HepG2 (cell line): ENCODE data around the gene CRYGS. TPM values are rescaled to one million over a fixed set of nuclear protein-coding genes. Genes with fewer than 3 reads are reported as not detected.

ENCODE experiments used
- ASH2L ChIP-seq: fragments of 300-600, 200-600 bp; sonication (generic); IDR thresholded peaks from 2 replicates; pipeline ENCODE4 v1.7.0; 2017; ENCODE audit warnings: low read depth, mild to moderate bottlenecking, moderate library complexity, mixed read lengths, low read length; ENCODE audit not compliant: insufficient read length
- ATAD3A ChIP-seq: sonication (generic); formaldehyde crosslinking; IDR thresholded peaks from 2 replicates; pipeline ENCODE4 v1.4.0; 2020; ENCODE audit warnings: missing genetic modification reagents
- FOXA3 ChIP-seq: IDR thresholded peaks from 2 replicates; pipeline ENCODE4 v1.6.1; 2016; ENCODE audit warnings: missing genetic modification reagents, missing compliant biosample characterization
- FOXK2 ChIP-seq: fragments of 450-650 bp; IDR thresholded peaks from 2 replicates; pipeline ENCODE4 v1.6.1; 2016
- FOXO4 ChIP-seq: sonication (generic); formaldehyde crosslinking; conservative IDR thresholded peaks from 2 replicates; pipeline ENCODE4 v1.8.1; 2023; ENCODE audit warnings: missing genetic modification reagents
- HES4 ChIP-seq: sonication (generic); formaldehyde crosslinking; IDR thresholded peaks from 2 replicates; pipeline ENCODE4 v1.9.0; 2021; ENCODE audit warnings: mild to moderate bottlenecking, missing genetic modification reagents, borderline replicate concordance
- HMG20B ChIP-seq: conservative IDR thresholded peaks from 2 replicates; pipeline ENCODE4 v1.6.1; 2016; ENCODE audit warnings: missing genetic modification reagents, missing compliant biosample characterization
- MAF1 ChIP-seq: sonication (generic); formaldehyde crosslinking; IDR thresholded peaks from 2 replicates; pipeline ENCODE4 v1.5.0; 2020; ENCODE audit warnings: missing genetic modification reagents, borderline replicate concordance
- MAFK ChIP-seq, 2 experiments: IDR thresholded peaks in 1 of 2; conservative IDR thresholded peaks in 1 of 2; 2 replicates each; pipeline ENCODE4 v1.6.1; 2011; ENCODE audit warnings: improper control_type of control experiment in 2 of 2, low read length in 2 of 2
- NFE2 ChIP-seq: sonication (generic); formaldehyde crosslinking; IDR thresholded peaks from 2 replicates; pipeline ENCODE4 v1.4.0; 2020; ENCODE audit warnings: missing genetic modification reagents
- PLRG1 ChIP-seq: fragments of 450-650 bp; conservative IDR thresholded peaks from 2 replicates; pipeline ENCODE4 v1.6.1; 2016
- PRMT3 ChIP-seq: sonication (generic); formaldehyde crosslinking; IDR thresholded peaks from 2 replicates; pipeline ENCODE4 v1.8.1; 2022; ENCODE audit warnings: low read depth, mild to moderate bottlenecking, moderate library complexity, missing genetic modification reagents, borderline replicate concordance
- RBFOX2 ChIP-seq: fragments of 200-400 bp; formaldehyde crosslinking; IDR thresholded peaks from 2 replicates; pipeline ENCODE4 v1.6.1; 2017; ENCODE audit warnings: low read depth, mild to moderate bottlenecking, low read length
- RFXANK ChIP-seq: IDR thresholded peaks from 2 replicates; pipeline ENCODE4 v1.6.1; 2016
- SMAD3 ChIP-seq: sonication (generic); formaldehyde crosslinking; IDR thresholded peaks from 2 replicates; pipeline ENCODE4 v1.4.0; 2020; ENCODE audit warnings: missing genetic modification reagents
- STAG1 ChIP-seq: sonication (generic); formaldehyde crosslinking; IDR thresholded peaks from 2 replicates; pipeline ENCODE4 v1.4.0; 2020; ENCODE audit warnings: missing genetic modification reagents
- THAP11 ChIP-seq: IDR thresholded peaks from 2 replicates; pipeline ENCODE4 v1.6.1; 2016; ENCODE audit warnings: missing biosample characterization, missing genetic modification reagents
- THAP7 ChIP-seq: sonication (generic); formaldehyde crosslinking; IDR thresholded peaks from 2 replicates; pipeline ENCODE4 v1.8.1; 2023; ENCODE audit warnings: mild to moderate bottlenecking, missing genetic modification reagents
- WIZ ChIP-seq: sonication (generic); formaldehyde crosslinking; IDR thresholded peaks from 2 replicates; pipeline ENCODE4 v1.5.1; 2020; ENCODE audit warnings: mild to moderate bottlenecking, missing genetic modification reagents
- ZBTB20 ChIP-seq: sonication (generic); formaldehyde crosslinking; IDR thresholded peaks from 2 replicates; pipeline ENCODE4 v1.8.1; 2023; ENCODE audit warnings: missing genetic modification reagents, low read depth, mild to moderate bottlenecking, borderline replicate concordance
- ZBTB3 ChIP-seq: sonication (generic); formaldehyde crosslinking; IDR thresholded peaks from 2 replicates; pipeline ENCODE4 v1.4.0; 2020; ENCODE audit warnings: low read depth, mild to moderate bottlenecking, moderate library complexity, missing genetic modification reagents, borderline replicate concordance
- ZBTB42 ChIP-seq: sonication (generic); formaldehyde crosslinking; IDR thresholded peaks from 2 replicates; pipeline ENCODE4 v1.5.0; 2020; ENCODE audit warnings: mild to moderate bottlenecking, missing genetic modification reagents
- ZEB1 ChIP-seq: IDR thresholded peaks from 2 replicates; pipeline ENCODE4 v1.6.1; 2012; ENCODE audit warnings: mild to moderate bottlenecking, low read depth, inconsistent platforms; ENCODE audit not compliant: insufficient replicate concordance
- ZNF282 ChIP-seq: fragments of 450-650 bp; IDR thresholded peaks from 2 replicates; pipeline ENCODE4 v1.6.1; 2018; ENCODE audit not compliant: partially characterized antibody
- ZNF333 ChIP-seq: sonication (generic); formaldehyde crosslinking; IDR thresholded peaks from 2 replicates; pipeline ENCODE4 v1.4.0; 2020; ENCODE audit warnings: mild to moderate bottlenecking, missing genetic modification reagents, borderline replicate concordance
- ZNF33A ChIP-seq: sonication (generic); formaldehyde crosslinking; IDR thresholded peaks from 2 replicates; pipeline ENCODE4 v1.5.1; 2020; ENCODE audit warnings: missing genetic modification reagents, mild to moderate bottlenecking, moderate library complexity, borderline replicate concordance
- ZNF597 ChIP-seq: sonication (generic); formaldehyde crosslinking; IDR thresholded peaks from 2 replicates; pipeline ENCODE4 v1.5.0; 2020; ENCODE audit warnings: missing genetic modification reagents
- ZNF720 ChIP-seq: sonication (generic); formaldehyde crosslinking; IDR thresholded peaks from 2 replicates; pipeline ENCODE4 v1.4.0; 2020; ENCODE audit warnings: missing genetic modification reagents
- ZNF746 ChIP-seq: sonication (generic); formaldehyde crosslinking; IDR thresholded peaks from 2 replicates; pipeline ENCODE4 v1.8.0; 2022; ENCODE audit warnings: mild to moderate bottlenecking, missing genetic modification reagents
- ZNF816 ChIP-seq: sonication (generic); formaldehyde crosslinking; IDR thresholded peaks from 2 replicates; pipeline ENCODE4 v1.8.0; 2022; ENCODE audit warnings: missing genetic modification reagents, mild to moderate bottlenecking, borderline replicate concordance
- ZNF83 ChIP-seq: sonication (generic); formaldehyde crosslinking; IDR thresholded peaks from 2 replicates; pipeline ENCODE4 v1.4.0; 2020; ENCODE audit warnings: missing genetic modification reagents, mild to moderate bottlenecking, borderline replicate concordance
- polyA plus RNA-seq, 8 experiments: library from polyadenylated mRNA; depleted of rRNA in 3 of 8; stranded (reverse) in 7 of 8; unstranded in 1 of 8; fragments of >200 nt; fragmentation: Illumina TruSeq in 4 of 8; extraction: Trizol in 4 of 8; gene quantifications; 2 replicates each; pipeline versions ENCODE4 v1.2.1 to v1.2.3, GENCODE V29; 2011 to 2016; ENCODE audit warnings: low read depth in 4 of 8, missing spikeins in 1 of 8, mixed read lengths in 1 of 8; ENCODE audit not compliant: insufficient read depth in 1 of 8
- total RNA-seq, 5 experiments: library from RNA; depleted of rRNA; stranded (reverse); fragments of >200 nt; fragmentation: Illumina TruSeq; extraction: Trizol; gene quantifications; 2 replicates each; pipeline ENCODE4 v1.2.3, GENCODE V29; 2016; ENCODE audit warnings: low read depth in 1 of 5

CRYGS gene
- total and polyA plus RNA-seq, 2 of the 13 experiments (the other 11 are each of a cell fraction or from before 2014, with no cell fraction given), result 2.1 to 6.7 TPM

GRCh38 chr3:186590580-186591295, 46.6 kb upstream of the CRYGS start (continued):
- TF ChIP-seq FOXO4, result no peak
- TF ChIP-seq ZEB1, result no peak
- TF ChIP-seq ZNF720 (CRISPR knock-in tag), result no peak
- no peak for TF ChIP-seq NFE2
- no peak for TF ChIP-seq ZBTB3 (CRISPR knock-in tag)
- no peak for TF ChIP-seq SMAD3 (CRISPR knock-in tag)
- TF ChIP-seq MAF1 (CRISPR knock-in tag), result no peak
- TF ChIP-seq RBFOX2, result no peak
- no peak for TF ChIP-seq HMG20B (CRISPR knock-in tag)
- no peak for TF ChIP-seq HES4 (CRISPR knock-in tag)
- TF ChIP-seq STAG1 (CRISPR knock-in tag), result no peak
- no peak for TF ChIP-seq ZNF597 (CRISPR knock-in tag)
- TF ChIP-seq ASH2L, result no peak
- TF ChIP-seq ZBTB20 (CRISPR knock-in tag), result no peak
- peak; percentile 51; the same call in 1 of the 2 replicates for TF ChIP-seq FOXA3 (CRISPR knock-in tag)
- 0 out of 2 replicates have a peak, but pooled peaks have one; percentile 1 for TF ChIP-seq THAP11 (CRISPR knock-in tag)
- no peak for TF ChIP-seq ZNF83
- no peak for TF ChIP-seq WIZ (CRISPR knock-in tag)
- no peak for TF ChIP-seq RFXANK (CRISPR knock-in tag)
- no peak for TF ChIP-seq ATAD3A (CRISPR knock-in tag)
- no peak for TF ChIP-seq MAFK (conservative IDR thresholded peaks at IDR 0.05 in 1 of 2, IDR thresholded peaks at IDR 0.05 in 1 of 2; ENCODE audit: low read length in 2 of 2)
- TF ChIP-seq ZNF746 (CRISPR knock-in tag), result no peak
- no peak for TF ChIP-seq PLRG1
- TF ChIP-seq ZNF816, result no peak
- TF ChIP-seq ZNF33A, result no peak
- no peak for TF ChIP-seq THAP7
- no peak for TF ChIP-seq FOXK2
- no peak for TF ChIP-seq ZNF282
- TF ChIP-seq ZBTB42 (CRISPR knock-in tag), result no peak
- TF ChIP-seq PRMT3 (CRISPR knock-in tag), result no peak
- TF ChIP-seq ZNF333 (CRISPR knock-in tag), result no peak
